HG03565 (cell line): Measurements from ENCODE around the gene CYB561D2.
A peak's percentile ranks its signal among the peaks of the same experiment; 100 is the strongest.

Experiments
- ATAC-seq: cut with Tn5 transposase; IDR thresholded peaks from one replicate; pipeline ENCODE4 v1.9.1; 2021; ENCODE audit warnings: mild to moderate bottlenecking, moderate library complexity; ENCODE audit not compliant: unreplicated experiment

The CYB561D2 gene

DNA sequence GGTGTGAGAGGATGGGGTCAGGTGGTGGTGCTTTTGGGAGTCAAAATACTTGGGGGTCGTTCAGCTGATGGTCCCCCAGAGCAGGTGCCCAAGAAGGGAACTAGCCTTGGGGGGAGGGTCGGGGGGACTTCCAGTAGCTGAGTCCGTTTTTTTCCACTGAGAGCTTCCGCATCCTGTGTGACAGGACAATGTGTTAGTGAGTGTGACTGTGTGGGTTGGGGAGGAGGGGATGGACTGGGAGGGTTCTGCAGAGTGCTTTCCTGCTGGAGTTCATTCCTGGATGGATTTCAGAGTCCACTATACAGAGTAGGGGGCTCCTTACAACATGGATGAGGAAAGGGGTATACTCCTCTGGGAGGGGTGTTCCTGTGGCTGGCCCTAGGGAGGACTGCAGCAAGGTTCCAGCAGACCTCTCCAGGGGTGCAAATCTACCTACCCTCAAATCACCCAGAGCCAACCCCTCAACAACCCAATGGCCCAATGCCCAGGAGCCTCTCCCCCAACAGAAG is 27.5 kb upstream of the CYB561D2 start:
- ATAC-seq = no peak

DNA sequence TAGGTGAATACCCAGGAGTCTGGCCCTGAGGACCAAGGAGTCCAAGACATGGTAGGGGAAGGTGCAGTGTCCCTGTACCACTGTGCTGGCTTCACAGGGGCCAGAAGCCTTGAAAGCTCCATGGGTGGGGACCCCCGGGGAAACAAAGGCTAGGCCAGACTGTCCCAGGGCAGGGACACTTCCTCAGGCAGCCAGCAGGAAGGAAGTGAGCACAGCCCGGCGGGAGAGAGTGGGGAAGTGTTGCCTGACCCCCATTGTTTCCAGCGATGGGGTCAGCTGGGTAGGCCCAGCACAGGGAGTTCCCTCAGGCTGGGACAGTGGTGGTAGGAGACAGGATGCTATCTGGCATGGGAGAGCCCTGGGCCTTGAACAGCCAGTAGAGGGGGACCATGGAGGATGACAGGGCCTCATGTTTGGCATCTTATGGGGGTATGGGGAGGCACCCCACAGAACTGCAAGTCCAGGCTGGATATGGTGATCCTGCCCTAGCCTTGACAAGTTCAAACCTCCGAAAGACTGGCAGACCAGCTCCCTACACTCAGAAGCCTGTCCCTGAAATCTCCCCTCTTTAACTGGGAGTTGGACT is 27.0 kb upstream of the CYB561D2 start:
- ATAC-seq = no peak

DNA sequence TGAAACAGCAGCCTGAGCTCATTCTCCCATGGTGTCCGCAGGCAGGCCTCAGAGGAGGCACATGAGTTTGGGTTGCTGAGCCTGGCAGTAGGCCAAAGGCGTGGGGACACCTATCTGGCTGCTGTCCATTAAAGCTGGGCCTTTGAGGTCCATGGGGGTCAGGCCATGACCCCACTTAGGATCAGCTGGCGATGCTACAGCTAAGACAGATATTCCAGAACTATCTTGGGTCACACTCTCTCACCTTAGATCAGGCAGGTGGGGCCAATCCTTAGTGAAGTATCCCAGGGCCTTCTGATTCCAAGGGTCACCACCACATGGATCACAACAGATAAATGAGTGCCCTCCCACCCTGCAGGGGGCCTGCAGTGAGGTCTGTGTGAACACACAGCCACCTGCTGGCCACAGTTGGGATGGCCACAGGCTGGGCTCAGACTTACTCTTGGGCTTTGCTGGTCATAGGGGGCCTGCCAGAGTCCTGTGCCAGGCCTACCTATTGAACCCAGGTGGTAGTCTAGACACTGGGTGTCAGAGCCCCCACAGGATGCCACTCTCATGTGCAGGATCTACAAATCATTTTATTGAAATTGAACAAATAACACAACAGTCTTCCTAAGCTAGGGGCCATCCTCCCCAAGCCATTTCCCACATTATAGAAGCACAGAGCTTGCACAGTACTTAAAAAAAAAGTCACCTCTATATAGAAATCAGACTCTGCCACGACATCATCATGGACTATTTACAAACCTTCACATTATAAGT is 26.1 kb upstream of the CYB561D2 start:
- no peak for ATAC-seq

- ATAC-seq = no peak
Measured at GRCh38 chr3:50325113-50325480, 25.6 kb upstream of the CYB561D2 start.

DNA sequence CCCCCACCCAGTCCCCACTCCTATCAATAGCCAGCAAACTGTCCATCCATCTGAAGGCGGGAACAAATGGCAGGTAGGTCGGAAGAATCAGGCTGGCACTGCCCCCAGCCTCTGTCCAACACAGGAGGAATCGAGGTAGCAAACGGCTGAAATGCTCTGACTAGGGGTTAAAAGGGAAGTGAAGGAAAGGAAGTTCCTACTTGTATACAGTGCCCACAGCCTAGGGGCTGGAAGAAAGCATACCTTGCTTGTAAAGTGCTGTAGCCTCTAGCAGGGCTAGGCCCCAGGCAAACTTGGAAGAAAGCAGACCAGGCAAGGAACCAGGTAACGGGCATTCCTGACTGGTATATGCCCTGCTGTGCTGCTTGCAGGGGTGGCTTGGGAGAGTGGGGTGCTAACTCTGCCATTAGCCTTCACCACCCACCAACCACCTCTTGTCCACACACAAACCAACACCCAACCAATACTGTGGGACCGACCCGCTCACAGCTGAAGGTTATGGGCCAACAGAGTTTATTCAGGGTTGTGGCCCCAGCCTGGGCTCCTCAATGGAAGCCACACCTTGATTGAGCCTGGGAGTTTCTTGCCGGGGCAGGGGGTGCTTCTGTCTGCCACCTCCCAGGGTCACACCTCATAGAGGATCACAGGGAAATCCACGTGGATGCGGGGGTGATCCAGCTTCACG is 25.0 kb upstream of the CYB561D2 start:
- no peak for ATAC-seq

DNA sequence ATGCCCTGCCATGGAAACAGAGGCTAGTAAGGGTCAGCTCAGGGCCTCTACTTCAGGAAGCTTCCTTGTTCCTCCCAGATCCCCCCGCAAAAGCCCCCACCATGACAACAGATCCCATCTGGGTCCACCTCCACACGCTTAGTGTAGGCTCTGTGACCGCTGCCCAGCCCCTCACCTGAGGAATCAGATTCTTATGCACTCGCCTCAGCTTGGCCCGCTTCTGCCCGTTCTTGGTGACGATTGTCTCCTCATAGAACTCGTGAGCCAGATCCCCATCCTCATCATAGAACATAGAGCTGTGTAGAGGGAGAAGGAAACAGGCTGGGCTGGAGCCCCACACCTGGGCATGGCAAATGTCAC is 24.5 kb upstream of the CYB561D2 start:
- no peak for ATAC-seq

DNA sequence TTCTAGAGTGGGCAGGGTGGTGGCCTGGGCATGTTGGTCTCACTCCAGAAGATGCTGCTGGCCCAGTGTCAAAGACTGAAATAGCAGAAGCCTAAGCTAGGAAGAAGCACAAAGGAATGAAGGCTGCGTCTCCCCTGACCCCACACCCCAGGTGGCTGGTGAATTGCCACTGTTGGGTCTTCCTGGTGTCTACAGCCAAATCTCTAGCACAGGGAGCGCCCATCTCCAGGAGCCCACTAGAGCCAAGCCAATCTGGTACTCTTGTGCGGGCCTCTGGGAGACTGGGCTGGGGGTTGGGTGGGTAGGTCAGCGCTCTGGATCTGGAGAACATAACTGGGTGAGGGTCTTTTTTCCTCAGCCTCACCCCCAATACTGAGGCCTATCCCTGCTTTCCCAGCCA is 23.5 kb upstream of the CYB561D2 start:
- no peak for ATAC-seq

GRCh38 chr3:50327943-50328691 is 22.5 kb upstream of the CYB561D2 start, which contains the start of gene TUSC2:
TSS of gene TUSC2 (minus strand) at chr3:50328223. CDS start at chr3:50328099, 124 bp downstream.
- peak; percentile 79 for ATAC-seq

DNA sequence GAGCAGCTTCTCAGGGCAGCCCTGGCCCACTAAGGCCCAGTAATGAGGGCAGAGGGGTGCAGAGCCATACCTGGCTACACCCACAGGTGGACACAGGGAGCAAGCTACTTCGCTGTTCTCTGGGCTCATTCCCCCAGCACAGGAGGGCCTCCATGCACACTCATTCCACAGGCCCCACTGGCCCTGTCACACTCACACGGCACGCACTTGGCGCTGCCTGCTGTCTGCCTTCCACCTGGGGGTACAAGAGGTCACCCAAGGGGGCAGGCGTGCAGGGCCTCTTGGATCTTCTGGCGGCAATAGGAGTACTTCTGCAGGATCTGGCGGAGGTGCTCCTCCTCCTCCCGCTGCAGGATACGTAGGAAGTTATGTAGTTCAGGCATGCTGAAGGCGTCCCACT is 20.3 kb upstream of the CYB561D2 start:
- no peak for ATAC-seq

DNA sequence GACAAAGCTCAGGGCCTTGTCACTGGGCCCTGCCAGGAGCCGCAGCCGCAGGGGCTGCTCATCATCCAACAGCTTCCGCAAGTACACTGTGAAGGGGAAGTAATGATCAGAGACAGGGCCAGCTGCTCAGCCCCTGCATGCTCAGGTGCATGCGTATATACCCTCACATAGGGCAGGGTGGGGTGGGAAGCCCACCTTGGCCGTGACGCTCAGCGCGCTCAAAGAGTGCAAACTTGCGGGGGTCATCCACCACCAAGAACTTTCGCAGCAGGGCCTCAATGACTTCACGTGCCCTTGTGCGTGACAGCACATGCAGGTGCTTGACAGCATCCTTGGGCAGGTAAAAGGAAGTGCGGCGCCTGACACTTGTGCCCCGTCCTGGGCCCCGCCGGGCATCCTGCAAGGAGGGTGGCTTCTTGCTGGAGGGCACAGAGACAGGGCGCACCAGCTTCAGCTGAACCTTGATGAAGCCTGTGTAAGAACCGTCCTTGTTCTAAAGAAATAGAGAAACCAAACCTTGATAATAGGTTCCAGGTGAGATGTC is 19.2 kb upstream of the CYB561D2 start:
- ATAC-seq = no peak

GRCh38 chr3:50333744-50334328 is 16.8 kb upstream of the CYB561D2 start:
- no peak for ATAC-seq

DNA sequence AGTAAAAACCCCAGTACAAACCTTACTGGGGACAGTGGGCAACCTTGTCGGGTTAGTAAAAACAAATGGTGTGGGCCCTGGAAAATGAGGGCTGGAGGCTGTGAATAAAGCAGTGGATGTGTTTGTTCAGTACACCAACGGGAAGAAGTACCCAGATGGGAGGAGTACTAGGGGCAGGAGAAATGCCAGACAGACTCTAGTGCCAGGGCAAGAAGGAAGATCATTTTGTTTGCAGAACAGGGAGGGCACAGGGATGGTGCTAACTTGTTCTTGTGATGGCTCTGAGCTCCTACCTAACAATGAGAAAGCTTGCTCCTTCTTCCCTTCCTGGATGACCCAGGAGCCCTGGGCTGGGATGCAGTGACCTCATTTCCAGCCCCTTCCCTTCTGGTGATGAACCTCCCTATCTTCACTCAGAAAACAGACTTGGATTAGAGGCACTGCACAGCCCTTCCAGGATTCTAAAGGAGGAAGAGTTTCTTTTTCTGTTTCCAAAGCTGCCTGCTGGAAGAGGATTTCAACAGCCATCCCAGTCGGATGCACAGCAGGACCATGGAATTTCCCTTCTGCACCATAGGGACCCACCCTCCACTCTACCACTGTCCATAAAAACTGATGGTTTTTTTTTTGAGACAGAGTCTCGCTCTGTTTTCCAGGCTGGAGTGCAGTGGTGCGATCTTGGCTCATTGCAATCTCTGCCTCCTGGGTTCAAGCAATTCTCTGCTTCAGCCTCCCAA is 16.2 kb upstream of the CYB561D2 start:
- no peak for ATAC-seq

DNA sequence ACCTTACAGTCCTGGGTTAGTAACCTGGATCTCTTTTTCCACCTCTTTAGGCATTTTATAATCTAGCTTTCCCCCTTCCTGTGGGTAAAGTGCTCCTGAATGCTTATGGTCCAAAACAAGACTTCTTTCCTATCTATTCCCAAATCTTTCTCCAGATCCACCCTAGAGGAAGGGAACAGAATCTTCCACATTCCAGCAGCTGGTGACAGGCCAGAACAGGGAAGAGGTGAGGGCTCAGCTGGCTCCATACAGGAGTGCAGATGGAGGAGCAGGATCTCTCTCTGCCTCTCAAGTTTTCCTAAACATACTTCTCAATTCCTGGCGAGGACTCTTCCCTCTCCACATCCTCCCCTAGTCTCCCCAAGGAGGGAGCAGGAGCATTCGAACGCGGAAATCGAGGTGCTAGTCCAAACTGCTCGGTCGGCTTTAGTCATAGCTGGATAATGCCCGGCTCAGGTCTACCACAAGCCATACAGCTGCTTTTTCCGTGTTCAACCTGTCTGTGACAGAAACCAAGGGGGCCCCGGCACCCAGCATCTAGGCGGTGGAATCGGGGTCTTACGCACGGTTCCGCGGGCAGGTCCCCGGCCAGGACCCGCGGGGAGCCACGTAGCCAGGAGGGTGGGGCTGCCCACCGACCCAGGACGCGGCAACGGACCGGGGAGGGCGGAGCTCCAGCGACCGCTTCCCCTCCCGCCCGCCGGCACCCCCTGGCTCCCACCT is 14.0 kb upstream of the CYB561D2 start:
- peak; percentile 3 for ATAC-seq

DNA sequence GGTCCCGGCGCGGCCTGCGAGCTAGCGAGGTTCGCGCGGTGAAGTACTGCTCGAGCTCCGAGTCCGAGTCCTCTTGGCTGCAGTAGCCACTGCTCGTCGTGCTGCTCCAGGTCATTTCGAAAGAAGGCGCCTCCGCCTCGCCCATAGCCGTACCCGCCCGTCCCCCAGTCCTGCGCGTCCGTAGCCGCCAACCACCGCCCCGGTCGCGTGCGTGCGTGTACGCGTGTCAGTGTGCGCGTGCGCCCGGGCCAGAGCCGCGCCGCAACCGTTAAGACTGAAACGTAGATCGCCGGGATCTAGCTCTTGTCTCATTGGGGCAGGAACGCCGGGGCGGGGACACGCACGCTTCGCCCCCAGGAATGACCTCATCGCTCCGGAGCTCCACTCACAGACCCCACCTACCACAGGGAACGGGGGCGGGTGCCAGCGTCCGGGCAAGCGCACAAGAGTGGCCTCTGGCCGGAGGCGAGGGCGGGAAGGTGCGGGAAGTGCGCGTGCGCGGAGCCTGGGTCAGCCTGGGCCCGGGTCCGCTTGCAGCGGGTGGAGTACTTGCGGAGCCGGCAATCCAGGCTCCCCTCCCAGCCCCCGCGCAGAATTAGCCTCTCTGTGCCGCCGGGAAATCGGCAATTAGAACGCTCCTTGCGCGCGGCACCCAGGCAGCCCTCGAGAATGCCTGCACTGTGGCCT is 13.3 kb upstream of the CYB561D2 start:
- ATAC-seq = peak; percentile 68

GRCh38 chr3:50338965-50339364 is 11.7 kb upstream of the CYB561D2 start:
- ATAC-seq = no peak

DNA sequence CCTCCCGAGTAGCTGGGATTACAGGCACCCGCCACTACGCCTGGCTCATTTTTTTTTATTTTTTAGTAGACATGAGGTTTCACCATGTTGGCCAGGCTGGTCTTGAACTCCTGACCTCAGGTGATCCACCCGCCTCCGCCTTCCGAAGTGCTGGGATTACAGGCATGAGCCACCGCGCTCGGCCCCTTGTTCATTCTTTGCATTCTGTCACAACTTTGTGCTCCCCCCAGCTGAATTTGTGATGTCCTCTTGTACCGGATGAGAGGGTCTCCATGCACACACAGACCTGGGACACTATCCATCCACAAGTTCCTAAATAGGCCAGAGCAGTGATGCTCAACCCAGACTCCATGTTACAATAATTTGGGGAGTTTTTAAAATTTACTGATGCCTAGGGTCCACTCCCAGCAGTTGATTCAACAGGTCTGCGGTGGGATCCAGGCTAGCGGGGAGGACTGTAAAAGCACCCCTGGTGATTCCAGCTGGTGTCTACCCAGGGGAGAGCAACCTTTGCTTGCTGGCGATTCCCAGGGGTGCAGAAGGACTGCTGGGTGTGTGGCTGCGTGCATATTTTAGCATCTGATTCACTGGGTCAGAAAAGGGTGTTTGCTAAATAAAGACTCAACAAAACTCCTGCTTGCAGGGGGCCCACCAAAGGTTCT is 11.0 kb upstream of the CYB561D2 start:
- ATAC-seq = no peak

DNA sequence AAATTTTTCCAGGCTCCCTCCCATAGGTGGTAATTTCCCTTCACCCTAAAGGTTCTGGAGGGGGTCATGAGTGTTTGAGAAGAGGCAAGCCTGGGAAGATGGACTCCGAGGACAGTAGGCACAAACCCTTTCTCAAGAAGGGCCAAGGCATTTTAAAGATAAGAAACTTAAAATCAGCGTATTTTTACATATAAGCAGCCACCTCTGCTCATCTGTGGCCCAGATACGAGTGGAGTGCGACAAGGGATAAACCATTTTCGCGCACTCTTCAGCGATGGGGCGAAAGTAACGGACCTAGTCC is 10.6 kb upstream of the CYB561D2 start:
- ATAC-seq = no peak
